NCI-H2081 treated with DMSO at 0.1 percent for 48 hours (cell line): Measurements from ENCODE around the gene RTEL1.
"Not testable (repeated sequence)": the region's sequence is repeated elsewhere in the genome, so short reads cannot be mapped to it uniquely, and the experiment has no call there.

Experiments
- DNase-seq: peaks from one replicate; lab custom pipeline; 2025; lab: John Stamatoyannopoulos, UW

RTEL1 gene

DNA sequence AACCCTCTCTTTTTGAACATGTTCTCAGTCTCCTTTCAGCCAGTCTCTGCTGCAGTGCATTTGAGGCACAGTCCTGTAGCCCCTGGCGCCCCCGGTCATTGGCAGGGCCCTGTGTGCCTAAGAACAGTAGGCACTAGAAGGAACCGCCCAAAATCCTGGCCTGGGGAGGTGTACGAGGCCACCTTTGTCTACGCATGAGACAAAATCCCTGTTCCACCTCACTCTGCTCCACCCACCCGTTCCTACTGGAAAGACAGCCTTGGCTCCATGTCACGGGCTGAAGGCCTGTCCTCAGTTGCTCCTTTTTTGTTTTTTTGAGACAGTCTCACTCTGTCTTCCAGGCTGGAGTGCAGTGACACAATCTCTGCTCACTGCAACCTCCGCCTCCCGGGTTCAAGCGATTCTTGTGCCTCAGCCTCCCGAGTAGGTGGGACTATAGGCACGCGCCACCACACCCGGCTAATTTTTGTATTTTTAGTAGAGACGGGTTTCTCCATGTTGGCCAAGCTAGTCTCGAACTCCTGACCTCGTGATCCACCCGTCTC lies 72.1 kb downstream of the RTEL1 start:
- DNase-seq: not testable (repeated sequence)

DNA sequence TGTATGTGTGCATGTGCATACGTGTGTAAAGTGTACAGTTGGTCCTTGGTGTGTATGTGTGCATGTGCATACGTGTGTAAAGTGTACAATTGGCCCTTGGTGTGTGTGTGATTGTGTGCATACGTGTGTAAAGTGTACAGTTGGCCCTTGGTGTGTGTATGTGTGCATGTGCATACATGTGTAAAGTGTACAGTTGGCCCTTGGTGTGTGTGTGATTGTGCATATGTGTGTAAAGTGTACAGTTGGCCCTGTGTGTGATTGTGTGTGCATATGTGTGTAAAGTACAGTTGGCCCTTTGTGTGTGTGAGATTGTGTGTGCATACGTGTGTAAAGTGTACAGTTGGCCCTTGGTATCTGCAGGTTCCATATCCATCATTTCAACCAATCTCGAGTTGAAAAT lies 73.3 kb downstream of the RTEL1 start:
- DNase-seq: no peak

DNA sequence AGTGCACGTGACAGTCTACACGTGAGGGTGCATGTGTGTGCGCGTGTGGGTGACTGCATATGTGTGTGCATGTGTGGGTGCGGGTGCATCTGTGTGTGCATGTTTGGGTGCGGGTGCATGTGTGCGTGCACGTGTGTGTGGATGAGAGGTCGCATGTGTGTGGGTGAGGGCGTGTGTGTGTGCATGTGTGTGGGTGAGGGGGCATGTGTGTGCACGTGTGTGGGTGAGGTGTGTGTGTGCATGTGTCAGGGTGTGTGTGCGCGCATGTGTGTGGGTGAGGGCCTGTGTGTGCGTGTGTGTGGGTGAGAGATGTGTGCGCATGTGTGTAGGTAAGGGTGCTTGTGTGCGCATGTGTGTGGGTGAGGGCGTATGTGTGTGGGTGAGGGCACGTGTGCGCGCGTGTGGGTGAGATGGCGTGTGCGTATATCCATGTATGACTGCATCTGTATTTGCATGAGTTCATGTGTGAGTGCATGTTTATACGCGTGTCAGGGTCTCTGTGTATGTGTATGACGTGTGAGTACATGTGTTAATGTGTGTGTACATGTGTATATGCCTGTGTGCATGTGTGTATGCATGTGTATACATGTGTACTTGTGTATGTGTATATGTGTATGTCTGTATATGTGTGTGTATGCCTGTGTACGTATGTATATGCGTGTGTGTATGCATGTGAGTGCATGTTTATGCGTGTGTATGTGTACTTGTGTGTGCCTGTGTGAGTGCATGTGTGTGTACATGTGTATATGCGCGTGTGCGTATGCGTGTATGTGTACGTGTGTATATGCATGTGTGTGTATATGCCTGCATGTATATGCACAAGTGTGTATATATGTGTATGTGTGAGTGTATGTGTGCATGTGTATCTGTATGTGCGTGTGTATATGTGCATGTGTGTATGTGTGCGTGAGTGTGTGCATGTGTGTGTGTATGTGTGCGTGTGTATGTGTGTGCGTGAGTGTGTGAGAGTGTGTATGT lies 74.3 kb downstream of the RTEL1 start:
- DNase-seq: no peak

DNA sequence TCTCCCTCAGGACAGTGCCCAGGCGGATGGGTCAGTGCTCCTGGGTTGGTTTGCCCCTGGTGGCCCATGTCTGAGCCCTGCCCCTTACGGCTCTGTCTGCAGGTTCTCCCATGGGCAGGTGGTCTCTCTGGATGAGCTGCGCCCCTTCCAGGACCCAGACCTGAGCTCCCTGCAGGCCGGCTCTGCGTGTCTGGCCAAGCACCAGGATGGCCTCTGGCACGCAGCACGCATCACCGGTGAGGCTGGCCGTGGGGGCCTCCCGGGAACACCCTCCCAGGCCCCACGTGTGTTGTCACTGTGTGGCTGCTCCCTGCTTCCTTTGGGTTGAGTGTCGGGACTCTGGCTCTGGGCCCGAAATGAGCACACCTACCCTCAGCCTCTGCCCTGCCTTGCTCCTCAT lies 75.0 kb downstream of the RTEL1 start:
- no peak for DNase-seq

DNA sequence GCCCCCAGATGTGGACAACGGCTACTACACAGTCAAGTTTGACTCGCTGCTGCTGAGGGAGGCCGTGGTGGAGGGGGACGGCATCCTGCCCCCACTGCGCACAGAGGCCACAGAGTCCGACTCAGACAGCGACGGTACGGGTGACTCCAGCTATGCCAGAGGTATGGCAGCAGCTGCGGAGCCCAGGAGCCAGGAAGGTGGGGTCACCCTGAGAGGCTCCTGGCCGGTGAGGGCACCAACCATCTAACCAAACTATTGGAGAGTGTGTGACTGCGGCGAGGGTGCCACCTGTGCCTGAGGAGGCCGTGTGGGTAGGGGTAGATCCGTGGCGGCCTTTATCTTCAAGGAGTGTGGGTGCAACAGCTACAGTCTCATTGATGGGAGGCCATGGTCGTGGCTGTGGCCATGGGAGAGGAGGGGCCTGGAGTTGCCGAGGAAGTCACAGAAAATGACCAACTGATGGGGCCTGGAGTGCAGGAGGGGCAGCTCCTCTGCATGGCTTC lies 75.5 kb downstream of the RTEL1 start:
- no peak for DNase-seq

DNA sequence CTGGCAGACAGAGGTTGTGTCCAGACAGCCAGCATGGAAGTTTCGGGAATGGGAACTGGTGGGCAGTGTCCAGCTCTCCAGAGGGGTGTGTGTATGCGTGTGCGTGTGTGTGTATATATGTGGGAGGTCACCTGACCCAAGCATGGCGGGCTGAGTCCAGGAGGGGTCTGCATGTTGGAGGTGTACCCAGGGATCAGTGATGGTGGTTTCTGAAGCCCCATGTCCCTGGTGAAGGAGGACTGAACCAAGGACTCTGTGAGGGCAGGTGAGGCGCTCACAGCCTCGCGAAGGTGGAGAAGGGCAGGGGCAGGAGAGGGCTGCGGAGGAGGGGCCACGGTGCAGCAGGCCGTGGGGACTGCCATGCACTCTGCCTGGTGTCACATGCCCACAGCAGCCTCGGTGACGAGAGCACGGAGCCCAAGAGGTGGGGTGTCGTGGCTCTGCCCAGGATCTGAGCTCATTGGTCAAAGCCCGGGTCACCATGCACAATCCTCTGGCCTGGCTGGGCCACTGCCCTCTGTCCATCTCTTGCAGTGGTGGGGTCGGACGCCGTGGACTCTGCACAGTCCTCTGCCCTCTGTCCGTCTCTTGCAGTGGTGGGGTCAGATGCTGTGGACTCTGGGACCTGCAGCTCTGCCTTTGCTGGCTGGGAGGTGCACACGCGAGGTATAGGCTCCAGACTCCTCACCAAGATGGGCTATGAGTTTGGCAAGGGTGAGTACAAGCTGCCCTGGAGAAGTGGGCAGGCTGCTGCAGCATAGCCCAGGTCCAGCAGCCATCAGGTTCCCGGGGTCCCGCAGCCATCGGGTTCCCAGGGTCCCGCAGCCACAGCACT lies 76.2 kb downstream of the RTEL1 start:
- DNase-seq: no peak

DNA sequence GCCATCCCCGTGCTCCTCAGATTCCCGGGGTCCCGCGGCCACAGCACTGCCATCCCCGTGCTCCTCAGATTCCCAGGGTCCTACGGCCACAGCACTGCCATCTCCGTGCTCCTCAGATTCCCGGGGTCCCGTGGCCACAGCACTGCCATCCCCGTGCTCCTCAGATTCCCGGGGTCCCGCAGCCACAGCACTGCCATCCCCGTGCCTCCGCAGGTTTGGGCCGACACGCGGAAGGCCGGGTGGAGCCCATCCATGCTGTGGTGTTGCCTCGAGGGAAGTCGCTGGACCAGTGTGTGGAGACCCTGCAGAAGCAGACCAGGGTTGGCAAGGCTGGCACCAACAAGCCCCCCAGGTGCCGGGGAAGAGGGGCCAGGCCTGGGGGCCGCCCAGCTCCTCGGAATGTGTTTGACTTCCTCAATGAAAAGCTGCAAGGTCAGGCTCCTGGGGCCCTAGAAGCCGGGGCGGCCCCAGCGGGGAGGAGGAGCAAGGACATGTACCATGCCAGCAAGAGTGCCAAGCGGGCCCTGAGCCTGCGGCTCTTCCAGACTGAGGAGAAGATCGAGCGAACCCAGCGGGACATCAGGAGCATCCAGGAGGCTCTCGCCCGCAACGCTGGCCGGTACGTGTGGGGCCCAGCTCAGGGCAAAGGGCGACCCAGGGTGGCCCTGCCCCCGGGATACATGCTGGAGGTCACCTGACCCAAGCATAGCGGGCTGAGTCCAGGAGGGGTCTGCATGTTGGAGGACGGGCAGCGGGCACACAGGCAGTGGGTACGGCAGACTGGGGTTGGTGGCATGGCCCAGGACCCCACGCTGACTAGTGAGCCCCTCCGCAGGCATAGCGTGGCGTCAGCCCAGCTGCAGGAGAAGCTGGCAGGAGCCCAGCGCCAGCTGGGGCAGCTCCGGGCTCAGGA lies 77.1 kb downstream of the RTEL1 start:
- DNase-seq: no peak

DNA sequence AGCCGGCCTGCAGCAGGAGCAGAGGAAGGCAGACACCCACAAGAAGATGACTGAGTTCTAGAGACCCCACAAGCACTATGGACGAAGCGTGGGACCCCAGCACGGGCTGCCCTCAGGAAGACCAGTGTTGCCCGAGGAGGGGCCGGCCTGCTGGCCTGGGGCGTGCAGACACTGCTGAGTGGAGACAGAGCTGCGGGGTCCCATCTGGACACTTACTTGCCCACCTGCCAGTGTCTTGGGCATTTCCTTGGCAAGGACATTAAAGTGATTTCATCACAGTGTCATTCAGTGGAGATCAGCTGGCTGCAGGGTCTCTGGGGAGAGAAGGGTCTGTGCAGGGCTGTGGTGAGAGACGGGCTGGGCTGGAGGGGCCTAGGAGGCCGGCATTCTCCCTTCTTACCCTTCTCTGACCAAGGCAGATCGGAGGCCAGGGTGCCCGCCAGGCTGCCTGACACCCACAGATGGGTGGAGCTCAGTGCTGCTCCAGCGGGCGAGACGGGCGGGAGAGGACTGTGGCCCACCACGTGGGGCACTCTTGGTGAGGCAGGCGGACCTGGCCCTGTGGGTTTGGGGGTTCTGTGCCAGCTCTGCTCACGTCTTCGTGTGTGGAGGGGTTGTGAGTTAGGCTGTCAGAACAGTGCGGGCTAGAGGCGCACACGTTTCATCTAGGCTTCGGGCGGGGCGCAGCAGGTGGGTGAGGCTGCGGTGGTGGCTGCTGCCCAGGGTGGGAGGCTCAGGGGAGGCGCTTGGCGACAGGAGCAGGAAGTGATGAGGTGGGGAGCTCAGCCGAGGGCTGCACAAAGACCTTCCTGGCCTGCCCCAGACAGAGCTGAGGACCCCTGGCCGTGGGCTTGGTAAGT lies 78.0 kb downstream of the RTEL1 start, which contains the start of gene LIME1:
LIME1 (plus strand) TSS at position 806 of the 860 bp plus-strand sequence. CDS start 886 bp downstream, outside the sequence.
- no peak for DNase-seq

DNA sequence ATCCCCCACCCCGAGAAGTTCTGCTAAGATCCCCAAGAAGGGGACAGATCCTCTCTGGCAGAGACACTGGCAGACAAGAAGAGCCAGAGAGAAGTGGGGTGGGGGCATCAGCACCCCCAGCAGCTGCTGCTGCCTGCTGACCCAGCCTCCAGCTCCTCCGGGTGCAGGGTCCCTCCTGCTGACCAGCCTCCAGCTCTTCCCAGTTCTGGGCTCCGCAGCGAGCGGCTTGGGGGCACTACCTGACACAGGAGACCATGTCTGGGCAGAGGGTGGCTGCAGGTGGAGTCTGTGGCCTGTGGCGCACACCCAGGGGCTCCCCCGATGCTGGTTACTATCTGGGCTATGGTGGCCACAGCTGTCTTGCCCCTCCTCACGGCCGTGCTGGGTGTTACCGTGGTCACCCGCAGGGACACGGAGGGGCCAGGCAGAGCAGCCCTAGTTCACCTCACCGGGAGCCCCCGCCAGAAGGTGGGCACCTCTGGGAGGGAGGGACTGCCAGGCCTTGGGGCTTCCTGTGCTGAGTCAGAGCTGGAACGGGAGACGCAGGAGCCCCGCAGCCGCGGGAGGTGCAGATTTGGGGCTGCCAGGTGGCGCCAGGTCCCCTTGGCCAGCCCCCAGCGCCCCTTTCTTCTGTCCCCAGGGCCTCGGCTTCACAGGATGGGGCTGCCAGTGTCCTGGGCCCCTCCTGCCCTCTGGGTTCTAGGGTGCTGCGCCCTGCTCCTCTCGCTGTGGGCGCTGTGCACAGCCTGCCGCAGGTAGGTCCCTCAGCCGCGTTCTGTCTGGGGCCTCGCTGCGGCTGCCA lies 79.0 kb downstream of the RTEL1 start:
- DNase-seq: no peak

DNA sequence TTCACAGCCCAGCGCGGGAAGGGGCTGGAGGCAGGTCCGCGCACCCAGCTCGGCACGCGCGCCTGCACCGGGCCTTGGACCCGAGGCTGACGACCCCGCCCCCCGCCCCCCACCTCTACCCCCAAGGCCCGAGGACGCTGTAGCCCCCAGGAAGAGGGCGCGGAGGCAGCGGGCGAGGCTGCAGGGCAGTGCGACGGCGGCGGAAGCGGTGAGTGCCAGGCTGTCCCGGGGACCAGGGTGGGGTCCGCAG lies 79.5 kb downstream of the RTEL1 start:
- no peak for DNase-seq

DNA sequence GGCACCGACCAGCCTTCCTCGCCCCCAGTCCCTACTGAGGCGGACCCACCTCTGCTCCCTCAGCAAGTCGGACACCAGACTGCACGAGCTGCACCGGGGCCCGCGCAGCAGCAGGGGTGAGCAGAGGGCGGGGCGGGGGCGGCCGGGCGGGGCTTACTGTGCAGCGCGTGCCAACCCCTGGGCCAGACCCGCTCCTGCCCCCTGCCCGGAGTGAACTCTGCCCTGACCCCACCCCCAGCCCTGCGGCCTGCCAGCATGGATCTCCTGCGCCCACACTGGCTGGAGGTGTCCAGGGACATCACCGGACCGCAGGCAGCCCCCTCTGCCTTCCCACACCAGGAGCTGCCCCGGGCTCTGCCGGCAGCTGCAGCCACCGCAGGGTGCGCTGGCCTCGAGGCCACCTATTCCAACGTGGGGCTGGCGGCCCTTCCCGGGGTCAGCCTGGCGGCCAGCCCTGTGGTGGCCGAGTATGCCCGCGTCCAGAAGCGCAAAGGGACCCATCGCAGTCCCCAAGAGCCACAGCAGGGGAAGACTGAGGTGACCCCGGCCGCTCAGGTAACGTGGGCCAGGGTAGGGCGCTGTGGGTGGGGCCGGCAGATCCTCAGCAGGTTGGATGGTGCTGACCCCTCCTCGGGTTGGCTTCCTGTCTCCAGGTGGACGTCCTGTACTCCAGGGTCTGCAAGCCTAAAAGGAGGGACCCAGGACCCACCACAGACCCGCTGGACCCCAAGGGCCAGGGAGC lies 80.0 kb downstream of the RTEL1 start:
- no peak for DNase-seq

DNA sequence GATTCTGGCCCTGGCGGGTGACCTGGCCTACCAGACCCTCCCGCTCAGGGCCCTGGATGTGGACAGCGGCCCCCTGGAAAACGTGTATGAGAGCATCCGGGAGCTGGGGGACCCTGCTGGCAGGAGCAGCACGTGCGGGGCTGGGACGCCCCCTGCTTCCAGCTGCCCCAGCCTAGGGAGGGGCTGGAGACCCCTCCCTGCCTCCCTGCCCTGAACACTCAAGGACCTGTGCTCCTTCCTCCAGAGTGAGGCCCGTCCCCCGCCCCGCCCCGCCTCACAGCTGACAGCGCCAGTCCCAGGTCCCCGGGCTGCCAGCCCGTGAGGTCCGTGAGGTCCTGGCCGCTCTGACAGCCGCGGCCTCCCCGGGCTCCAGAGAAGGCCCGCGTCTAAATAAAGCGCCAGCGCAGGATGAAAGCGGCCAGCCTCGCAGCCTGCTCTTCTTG lies 80.6 kb downstream of the RTEL1 start:
- no peak for DNase-seq

DNA sequence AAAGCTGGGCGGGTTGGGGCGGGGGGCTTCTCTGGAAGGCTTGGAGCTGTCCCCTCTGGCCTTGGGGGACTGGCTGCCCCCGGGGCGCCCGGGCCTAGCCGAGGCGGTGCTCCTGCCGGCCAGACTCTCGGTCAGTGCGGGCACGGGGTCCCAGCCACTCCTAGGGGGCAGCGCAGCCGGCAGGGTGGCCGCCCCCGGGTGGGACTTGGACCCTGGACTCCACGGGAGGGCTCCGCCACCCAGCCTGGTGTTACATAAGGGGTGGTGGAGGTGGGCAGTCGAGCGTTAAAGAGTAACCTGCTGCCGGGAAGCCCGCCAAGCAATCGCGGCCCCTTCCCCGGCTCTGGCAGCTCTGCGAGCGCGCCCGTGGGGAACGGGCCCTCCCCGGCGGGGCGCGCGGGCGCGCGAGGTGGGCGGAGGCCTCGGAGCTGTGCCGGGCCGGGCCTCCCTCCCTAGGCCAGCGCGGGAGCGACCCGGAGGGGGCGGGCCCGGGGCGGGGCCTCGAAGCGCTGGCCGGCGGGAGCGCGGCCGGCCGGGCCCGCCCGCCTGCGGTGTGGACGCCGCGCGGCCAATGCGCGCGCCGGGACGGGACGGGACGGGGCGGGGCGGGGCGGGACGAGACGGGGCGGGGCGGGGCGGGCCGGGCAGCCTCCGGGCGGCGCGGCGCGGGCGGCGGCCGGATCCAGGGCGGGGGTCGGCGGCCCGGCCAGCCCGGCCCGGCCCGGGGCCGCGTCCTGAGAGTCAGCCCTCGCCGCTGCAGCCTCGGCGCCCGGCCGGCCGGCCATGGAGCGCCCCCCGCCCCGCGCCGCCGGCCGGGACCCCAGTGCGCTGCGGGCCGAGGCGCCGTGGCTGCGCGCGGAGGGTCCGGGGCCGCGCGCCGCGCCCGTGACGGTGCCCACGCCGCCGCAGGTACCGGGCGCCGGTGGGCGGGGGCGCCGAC lies 81.3 kb downstream of the RTEL1 start, which contains the start of gene SLC2A4RG:
SLC2A4RG (plus strand) TSS at position 647 of the 940 bp plus-strand sequence; CDS start at position 784, 137 bp downstream.
- DNase-seq: no peak

DNA sequence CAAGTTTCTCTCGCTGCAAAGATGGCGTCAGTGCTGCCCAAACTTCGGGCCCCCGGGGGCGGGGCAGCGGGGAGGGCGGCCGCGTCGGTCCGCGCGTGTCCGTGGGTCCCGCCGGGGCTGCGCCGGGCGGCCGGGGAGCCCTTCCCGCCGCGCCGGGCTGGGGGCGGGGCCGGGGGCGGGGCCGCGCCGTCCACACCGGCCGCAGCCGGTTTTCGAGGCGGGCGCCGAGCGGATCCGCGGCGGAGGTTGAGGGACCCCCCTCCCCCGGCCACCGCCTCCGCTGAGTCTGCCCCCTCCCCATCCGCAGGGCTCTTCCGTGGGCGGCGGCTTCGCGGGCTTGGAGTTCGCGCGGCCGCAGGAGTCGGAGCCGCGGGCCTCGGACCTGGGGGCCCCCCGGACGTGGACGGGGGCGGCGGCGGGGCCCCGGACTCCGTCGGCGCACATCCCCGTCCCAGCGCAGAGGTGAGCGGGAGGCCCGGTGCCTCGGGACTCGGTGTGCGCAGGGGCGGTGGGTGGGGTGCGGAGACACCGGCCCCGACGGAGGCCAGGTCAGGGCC lies 82.0 kb downstream of the RTEL1 start:
- no peak for DNase-seq

DNA sequence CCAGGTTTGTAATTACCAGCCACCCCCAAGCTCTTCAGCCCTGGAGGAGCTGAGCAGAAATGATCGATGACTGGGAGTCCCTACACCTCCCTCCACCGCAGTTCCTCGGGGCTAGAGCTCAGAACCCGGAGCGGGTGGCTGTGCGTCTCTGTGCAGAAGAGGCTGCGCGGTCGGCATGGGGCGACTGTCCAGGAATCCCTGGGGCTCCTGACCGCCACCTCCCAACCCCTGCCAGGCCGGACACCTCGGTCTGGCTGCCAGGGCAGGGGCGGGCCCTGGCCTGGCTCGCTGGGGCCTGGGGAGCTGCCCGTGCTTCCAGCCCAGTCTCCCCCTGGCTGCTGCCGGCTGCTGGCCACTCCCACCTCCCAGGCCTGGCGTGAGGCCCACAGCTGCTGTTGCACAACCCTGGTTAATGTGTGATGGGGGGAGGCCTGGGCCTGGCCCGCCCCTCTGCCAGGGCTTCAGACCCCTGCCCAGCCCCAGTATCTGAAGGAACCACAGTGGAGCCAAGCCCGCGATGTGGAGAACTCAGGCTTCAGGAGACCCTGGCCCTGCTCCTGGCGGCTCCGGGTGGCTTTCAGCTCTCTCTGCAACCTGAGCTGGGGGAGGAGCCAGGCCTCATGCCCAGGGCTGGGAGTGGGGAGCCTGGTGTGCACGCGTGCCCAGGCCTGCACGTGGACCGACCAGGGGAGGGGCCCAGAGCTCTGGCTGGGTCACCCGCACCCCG lies 82.7 kb downstream of the RTEL1 start:
- no peak for DNase-seq

DNA sequence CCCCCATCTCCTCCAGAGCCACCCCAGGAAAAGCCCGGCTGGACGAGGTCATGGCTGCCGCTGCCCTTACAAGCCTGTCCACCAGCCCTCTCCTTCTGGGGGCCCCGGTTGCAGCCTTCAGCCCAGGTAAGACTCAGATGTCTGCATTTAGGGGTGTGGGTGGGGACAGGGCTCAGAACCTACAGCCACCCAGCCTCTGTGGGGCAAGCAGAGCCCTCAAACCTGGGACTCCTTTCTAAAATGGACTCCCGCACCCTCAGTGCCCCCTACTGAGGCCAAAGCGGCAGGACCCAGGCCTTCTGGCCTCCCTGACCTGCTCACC lies 83.2 kb downstream of the RTEL1 start:
- no peak for DNase-seq
